Skeletal muscle satellite cell (primary cell): ENCODE measurements around the gene BICC1.

Source experiments
- H3K27me3 ChIP-seq: 2 replicates; pipeline ENCODE4 v1.7.0; 2013; ENCODE audit warnings: low read length; ENCODE audit not compliant: control insufficient read depth, insufficient read depth
- H3K36me3 ChIP-seq: 2 replicates; pipeline ENCODE4 v1.7.0; 2013; ENCODE audit warnings: mild to moderate bottlenecking, control low read depth, low read length; ENCODE audit not compliant: insufficient read depth
- H3K4me1 ChIP-seq: 2 replicates; pipeline ENCODE4 v1.7.0; 2013; ENCODE audit warnings: low read length; ENCODE audit not compliant: control insufficient read depth, insufficient read depth
- H3K4me2 ChIP-seq: 2 replicates; pipeline ENCODE4 v1.7.0; 2013; ENCODE audit warnings: mild to moderate bottlenecking, low read length
- H3K4me3 ChIP-seq: 2 replicates; pipeline ENCODE4 v1.7.0; 2013; ENCODE audit warnings: low read length
- H3K9ac ChIP-seq: 2 replicates; pipeline ENCODE4 v1.7.0; 2013; ENCODE audit warnings: mild to moderate bottlenecking, low read depth, low read length, moderate library complexity
- H3K9me3 ChIP-seq: replicated peaks from 2 replicates; pipeline ENCODE4 v1.7.0; 2013; ENCODE audit warnings: mild to moderate bottlenecking, control low read depth, low read length

Gene BICC1

DNA sequence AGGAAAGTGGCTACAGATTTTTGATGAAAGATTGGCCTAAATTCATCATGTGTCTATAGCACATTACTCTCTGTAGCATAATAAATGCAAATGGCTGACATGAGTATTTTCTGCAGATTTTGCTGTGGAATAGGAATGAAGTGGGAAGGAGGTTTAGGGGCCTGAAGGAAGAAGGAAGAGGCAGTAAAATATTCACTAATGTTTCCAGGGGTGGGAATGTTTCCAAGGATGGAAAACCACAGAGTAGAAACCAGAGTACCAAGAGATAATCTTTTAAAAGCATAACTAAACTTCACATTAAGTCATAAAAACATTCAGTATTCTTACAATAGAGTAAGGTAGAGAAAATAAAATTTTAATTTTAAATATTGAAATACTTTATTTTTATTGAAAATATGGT lies 267.8 kb downstream of the BICC1 start:
- no peak overlapping the region for H3K4me2 ChIP-seq
- no peak overlapping the region for H3K9ac ChIP-seq
- peaks cover 34% of the 10 kb centered on the region for H3K4me1 ChIP-seq
- H3K27me3 ChIP-seq, result no peaks in the 10 kb centered on the region
- no peak overlapping the region for H3K4me3 ChIP-seq
- H3K36me3 ChIP-seq, result no peaks in the 10 kb centered on the region
- H3K9me3 ChIP-seq, result no peaks in the 10 kb centered on the region

DNA sequence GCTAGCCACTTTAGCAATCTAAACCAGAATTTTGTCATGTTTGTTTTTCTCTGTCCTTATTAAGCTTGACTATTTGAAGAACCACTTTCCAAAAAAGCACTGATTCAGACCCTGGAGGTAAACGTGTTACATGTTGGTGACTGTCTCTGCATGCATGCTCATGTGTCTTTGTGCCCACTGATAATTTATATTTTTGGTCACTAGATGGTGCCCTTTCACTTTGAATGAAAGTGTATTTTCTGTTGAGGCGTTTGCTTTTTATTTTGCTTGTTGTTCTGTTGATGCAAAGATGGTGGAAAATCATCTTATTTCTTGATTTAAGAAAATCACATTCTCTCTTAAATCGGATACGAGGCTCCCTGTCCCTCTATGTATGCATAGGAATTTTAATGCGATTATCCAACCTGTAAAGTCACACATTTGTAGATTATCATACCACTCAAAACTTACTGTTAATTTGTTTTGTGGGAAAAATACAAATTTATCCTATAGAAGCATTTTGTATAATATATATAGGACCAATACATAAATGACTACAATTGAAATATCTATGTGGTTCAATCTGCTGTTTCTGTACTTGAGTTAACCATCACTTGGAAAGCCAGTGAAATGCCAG lies 269.3 kb downstream of the BICC1 start:
- H3K4me1 ChIP-seq, result peaks cover 21% of the 10 kb centered on the region
- H3K27me3 ChIP-seq, result no peaks in the 10 kb centered on the region

DNA sequence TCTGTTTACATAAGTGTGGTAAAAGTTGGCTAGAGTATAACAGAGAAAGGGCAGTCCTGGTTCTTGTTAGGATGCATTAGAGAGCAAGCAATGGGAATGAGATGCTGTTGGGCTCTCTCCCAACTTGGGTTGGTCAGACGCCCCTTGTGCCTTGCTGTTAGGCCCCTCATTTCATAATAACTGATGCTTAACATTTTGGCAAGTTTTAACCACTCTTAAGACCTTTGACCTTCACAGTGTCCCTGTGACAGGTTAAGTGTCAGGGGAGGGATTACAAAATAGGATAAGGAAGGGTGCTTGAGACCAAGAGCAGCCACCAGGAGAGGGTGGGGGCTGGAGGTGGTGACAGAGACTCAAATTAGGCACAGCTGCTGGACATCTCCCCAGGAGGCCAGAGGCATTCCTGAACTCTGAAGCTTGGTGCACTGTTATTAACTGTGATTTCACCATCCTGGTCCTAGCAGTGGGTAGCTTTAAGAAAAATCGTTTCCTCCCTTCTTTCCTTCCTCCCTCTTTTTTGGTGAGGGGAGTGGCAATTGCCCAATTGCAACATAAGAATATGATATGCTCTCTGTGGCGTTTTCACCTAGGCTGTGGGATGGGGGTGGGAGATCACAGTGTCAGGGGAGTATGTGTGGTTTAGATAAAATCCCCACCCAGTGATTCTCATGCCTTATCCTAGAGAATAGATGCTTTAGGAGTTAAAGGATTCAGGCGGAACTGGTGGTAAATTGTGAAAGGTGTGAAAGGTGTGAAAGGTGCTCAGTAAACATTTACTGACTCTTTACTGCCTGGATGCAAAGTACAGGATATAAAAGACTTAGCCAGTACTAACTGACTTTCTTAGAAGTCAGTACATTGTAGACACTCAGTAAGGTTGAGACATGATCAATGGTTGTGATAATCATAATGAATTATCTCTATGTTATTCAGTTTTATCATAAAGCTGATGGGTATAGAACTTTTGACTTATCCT lies 270.5 kb downstream of the BICC1 start:
- Histone ChIP-seq H3K36me3 (no peaks in the 10 kb centered on the region), H3K4me3 (no peak overlapping the region), H3K9ac (peak overlapping the region; percentile 18), H3K27me3 (no peaks in the 10 kb centered on the region), H3K4me1 (peaks cover 21% of the 10 kb centered on the region), H3K4me2 (no peak overlapping the region), H3K9me3 (no peaks in the 10 kb centered on the region)

More for the DNA sequence above, 269.3 kb downstream of the BICC1 start:
- Histone ChIP-seq H3K9me3 (no peaks in the 10 kb centered on the region), H3K4me2 (no peak overlapping the region), H3K9ac (peak overlapping the region; percentile 18), H3K36me3 (no peaks in the 10 kb centered on the region), H3K4me3 (no peak overlapping the region)

DNA sequence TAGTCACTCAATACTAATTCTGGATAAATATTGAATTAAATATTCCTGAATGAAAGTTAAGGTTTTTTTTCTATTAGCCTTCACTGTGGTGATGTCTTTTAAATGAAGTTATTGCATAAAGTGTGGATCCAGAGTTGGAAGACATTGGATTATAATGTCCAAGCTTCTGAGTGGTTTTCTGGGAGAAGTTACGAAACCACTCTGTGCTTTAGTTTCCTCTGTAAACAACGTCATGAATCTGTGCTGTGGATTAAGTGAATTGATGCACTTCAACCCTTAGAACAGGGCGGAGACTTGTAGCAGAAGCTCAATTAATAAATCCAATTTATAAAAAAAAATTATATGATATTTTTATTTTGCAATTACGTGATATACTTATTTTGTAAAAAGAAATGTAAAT lies 271.7 kb downstream of the BICC1 start:
- Histone ChIP-seq H3K36me3 (no peaks in the 10 kb centered on the region), H3K27me3 (no peaks in the 10 kb centered on the region), H3K9ac (no peak overlapping the region), H3K4me2 (no peak overlapping the region), H3K4me1 (peaks cover 21% of the 10 kb centered on the region), H3K9me3 (no peaks in the 10 kb centered on the region), H3K4me3 (no peak overlapping the region)

DNA sequence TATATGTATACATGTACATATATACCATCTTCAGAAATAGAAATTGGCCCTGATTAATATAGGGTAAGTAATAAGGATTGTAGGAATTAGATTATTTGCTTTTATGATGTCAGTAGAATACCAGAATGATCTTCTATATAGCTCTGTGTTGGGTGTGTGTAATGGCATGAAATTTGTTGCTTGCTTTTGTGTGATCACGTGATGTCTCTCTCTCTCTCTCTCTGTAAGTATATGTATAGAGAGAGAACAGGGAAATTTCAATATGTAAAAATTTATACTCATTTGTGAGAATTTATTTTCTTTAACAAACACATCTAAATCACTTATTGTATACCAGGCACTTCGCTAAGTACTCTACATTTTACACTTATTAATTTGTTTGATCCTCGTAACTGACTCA lies 272.7 kb downstream of the BICC1 start:
- Histone ChIP-seq H3K4me1 (peaks cover 21% of the 10 kb centered on the region), H3K27me3 (no peaks in the 10 kb centered on the region), H3K4me3 (no peak overlapping the region)

DNA sequence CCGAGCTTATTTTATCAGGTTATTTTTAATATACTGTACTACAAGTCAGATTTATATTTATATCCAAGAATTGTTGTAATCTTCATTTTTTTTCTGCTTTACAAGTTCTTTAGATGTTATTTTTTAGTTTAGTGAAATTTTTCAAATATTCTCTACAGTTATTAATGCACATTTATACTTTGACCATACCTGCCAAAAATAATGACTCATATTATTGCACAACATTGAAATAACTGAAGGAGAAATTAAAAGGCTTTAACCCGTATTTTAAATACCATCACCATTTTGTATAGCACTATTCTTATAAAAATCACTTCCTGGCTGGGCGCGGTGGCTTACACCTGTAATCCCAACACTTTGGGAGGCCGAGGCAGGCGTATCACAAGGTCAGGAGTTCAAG lies 278.5 kb downstream of the BICC1 start:
- no peak overlapping the region for H3K4me2 ChIP-seq
- no peaks in the 10 kb centered on the region for H3K27me3 ChIP-seq
- H3K9ac ChIP-seq, result no peak overlapping the region

More for the DNA sequence above, 272.7 kb downstream of the BICC1 start:
- Histone ChIP-seq H3K36me3 (no peaks in the 10 kb centered on the region), H3K4me2 (no peak overlapping the region), H3K9ac (no peak overlapping the region), H3K9me3 (no peaks in the 10 kb centered on the region)

DNA sequence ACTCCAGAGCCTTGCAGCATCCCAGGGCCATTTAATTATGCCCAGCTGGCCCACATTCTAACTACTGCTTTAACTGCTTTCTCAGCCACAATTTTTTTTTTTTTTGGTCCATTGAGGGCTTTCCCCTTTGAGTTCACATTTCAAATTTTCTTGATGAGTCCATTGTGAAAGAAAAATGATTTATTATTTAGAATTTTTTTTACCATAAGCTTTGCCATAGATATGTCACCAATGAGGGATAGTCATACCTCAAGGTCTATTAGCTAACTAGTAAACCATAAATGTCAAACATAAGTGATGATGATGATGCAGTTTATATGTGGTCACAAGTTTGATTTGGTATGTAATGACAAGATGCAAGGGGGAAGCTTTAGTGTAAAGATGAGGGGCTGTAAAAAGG lies 282.9 kb downstream of the BICC1 start:
- H3K4me3 ChIP-seq, result no peak overlapping the region
- H3K9ac ChIP-seq, result no peak overlapping the region
- H3K9me3 ChIP-seq, result no peaks in the 10 kb centered on the region
- no peaks in the 10 kb centered on the region for H3K27me3 ChIP-seq
- H3K4me1 ChIP-seq, result peaks cover 29% of the 10 kb centered on the region
- no peak overlapping the region for H3K4me2 ChIP-seq
- H3K36me3 ChIP-seq, result peaks cover 6% of the 10 kb centered on the region

More for the DNA sequence above, 278.5 kb downstream of the BICC1 start:
- Histone ChIP-seq H3K4me1 (peaks cover 12% of the 10 kb centered on the region), H3K4me3 (no peak overlapping the region), H3K36me3 (no peaks in the 10 kb centered on the region), H3K9me3 (no peaks in the 10 kb centered on the region)

DNA sequence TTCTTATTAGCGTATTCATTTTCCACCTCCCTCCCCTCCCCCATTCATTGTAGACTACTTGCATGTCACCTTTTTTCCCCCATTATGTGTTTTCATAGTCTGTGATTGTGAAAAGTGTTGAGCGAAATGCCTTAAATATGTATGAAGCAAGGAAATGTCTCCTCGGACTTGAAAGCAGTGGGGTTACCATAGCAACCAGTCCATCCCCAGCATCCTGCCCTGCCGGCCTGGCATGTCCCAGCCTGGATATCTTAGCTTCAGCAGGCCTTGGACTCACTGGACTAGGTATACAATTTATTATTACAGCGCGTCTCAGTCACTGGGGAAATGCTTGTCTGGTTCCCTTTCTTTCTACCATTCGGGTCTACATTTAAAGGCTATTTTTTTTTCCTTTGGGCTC lies 283.6 kb downstream of the BICC1 start:
- no peak overlapping the region for H3K4me2 ChIP-seq
- H3K36me3 ChIP-seq, result peaks cover 6% of the 10 kb centered on the region
- no peak overlapping the region for H3K9ac ChIP-seq
- peaks cover 22% of the 10 kb centered on the region for H3K4me1 ChIP-seq
- H3K4me3 ChIP-seq, result no peak overlapping the region
- H3K9me3 ChIP-seq, result no peaks in the 10 kb centered on the region
- H3K27me3 ChIP-seq, result no peaks in the 10 kb centered on the region

DNA sequence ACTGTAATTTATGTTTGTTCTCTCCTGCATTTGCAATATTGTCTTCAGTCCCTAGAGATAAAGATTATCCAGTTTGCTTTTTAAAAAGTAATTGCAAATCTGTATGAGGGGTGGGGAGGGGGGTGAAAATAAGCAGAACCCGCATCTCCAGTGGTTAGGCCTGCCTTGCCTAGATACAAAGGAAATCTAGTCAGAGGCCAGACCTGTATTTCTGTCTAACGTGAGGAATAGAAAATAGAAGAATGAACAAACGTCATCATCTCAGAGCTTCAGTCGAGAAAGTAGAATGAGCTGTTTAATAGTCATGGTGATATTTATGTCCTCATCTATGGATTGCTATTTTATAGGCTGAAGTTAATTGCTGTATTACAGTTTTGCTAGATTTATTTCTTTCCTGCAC lies 284.2 kb downstream of the BICC1 start:
- no peak overlapping the region for H3K9ac ChIP-seq
- H3K4me1 ChIP-seq, result peaks cover 19% of the 10 kb centered on the region
- no peaks in the 10 kb centered on the region for H3K9me3 ChIP-seq

DNA sequence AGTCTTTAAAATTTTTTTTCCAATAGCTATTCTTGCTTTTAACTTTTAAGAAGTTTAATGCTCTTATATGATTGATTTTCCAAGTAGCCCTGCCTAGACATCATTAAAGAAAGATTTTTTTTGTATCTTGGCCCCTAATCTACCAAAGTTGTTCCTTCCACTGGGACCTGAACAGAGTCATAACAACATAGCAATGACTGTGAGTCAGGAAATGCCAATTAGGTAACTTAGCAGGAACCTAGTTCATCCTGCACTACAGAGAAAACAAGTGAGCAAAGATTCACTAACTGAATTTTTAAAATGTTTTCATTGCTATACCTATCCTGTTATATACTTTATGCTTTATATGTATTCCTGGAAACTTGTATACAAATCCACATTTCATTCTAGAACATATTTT lies 284.7 kb downstream of the BICC1 start:
- Histone ChIP-seq H3K36me3 (peaks cover 8% of the 10 kb centered on the region), H3K9me3 (no peaks in the 10 kb centered on the region), H3K9ac (no peak overlapping the region), H3K4me2 (no peak overlapping the region), H3K4me3 (no peak overlapping the region), H3K27me3 (no peaks in the 10 kb centered on the region), H3K4me1 (peaks cover 19% of the 10 kb centered on the region)

More for the DNA sequence above, 284.2 kb downstream of the BICC1 start:
- H3K4me3 ChIP-seq, result no peak overlapping the region
- peaks cover 6% of the 10 kb centered on the region for H3K36me3 ChIP-seq
- H3K27me3 ChIP-seq, result no peaks in the 10 kb centered on the region
- no peak overlapping the region for H3K4me2 ChIP-seq

DNA sequence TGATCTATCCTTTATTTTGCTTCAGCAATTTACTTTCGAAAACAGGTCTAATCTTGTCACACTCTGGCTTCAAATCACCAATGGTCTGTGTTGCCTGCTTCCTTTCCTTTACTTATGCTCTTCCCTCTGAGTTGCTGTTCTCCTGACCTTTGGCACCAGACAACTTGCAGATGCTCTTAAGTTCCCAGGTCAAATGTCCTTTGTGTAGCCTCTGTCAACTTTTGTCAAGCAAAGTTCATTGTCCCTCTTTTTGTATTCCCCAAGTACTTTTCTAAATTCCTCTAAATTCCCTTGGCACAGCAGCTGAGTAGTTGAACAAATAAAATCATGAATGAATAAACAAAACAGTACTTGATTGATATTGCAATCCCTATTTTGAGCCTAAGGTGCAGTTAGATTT lies 289.4 kb downstream of the BICC1 start:
- H3K36me3 ChIP-seq, result peaks cover 16% of the 10 kb centered on the region
- H3K4me3 ChIP-seq, result no peak overlapping the region
- peaks cover 15% of the 10 kb centered on the region for H3K4me1 ChIP-seq

More for the DNA sequence above, 289.4 kb downstream of the BICC1 start:
- Histone ChIP-seq H3K4me2 (no peak overlapping the region), H3K27me3 (no peaks in the 10 kb centered on the region), H3K9ac (no peak overlapping the region), H3K9me3 (no peaks in the 10 kb centered on the region)
